Right lobe of liver (tissue), 6 donors: ENCODE measurements around the gene CYFIP1. TPM values are rescaled to one million over a fixed set of nuclear protein-coding genes. Genes with fewer than 3 reads are reported as not detected.

Source experiments
- ATAC-seq, 4 donors: fragments of 200-7000 bp; cut with Tn5 transposase; one replicate each; pipeline ENCODE4 v1.9.1; 2020; ENCODE audit warnings: mild to moderate bottlenecking in 4 of 4, moderate library complexity in 4 of 4
- DNase-seq, 3 donors: peaks; one replicate each; pipeline ENCODE4 v3.0.0-alpha.2; 2020
- H3K27ac ChIP-seq, 3 donors: fragments of 200-600 bp; one replicate each; pipeline ENCODE4 v1.8.0; 2022
- H3K27me3 ChIP-seq, 2 donors: fragments of 200-600 bp; one replicate each; pipeline ENCODE4 v1.8.0; 2022
- H3K36me3 ChIP-seq, 4 donors: fragments of 200-600 bp; sonication (generic) in 1 of 4; one replicate each; pipeline versions ENCODE4 v1.5.1 to v1.8.0; 2017 to 2022; ENCODE audit warnings: control low read depth in 1 of 4
- H3K4me1 ChIP-seq, 4 donors: fragments of 200-600 bp; sonication (generic) in 1 of 4; one replicate each; pipeline versions ENCODE4 v1.5.1 to v1.8.0; 2017 to 2022; ENCODE audit warnings: control low read depth in 1 of 4
- H3K4me3 ChIP-seq, 3 donors: fragments of 200-600 bp; one replicate each; pipeline ENCODE4 v1.8.0; 2022
- H3K9me3 ChIP-seq, 4 donors: fragments of 200-600 bp; sonication (generic) in 1 of 4; one replicate each; pipeline versions ENCODE4 v1.5.1 to v1.8.0; 2017 to 2022; ENCODE audit warnings: control low read depth in 1 of 4
- CTCF ChIP-seq, 4 donors: fragments of 200-600 bp in 3 of 4; fragments of 450-650 bp in 1 of 4; IDR thresholded peaks; one replicate each; pipeline versions ENCODE4 v1.5.1 to v1.8.0; 2016 to 2022; ENCODE audit warnings: antibody characterized with exemption in 4 of 4, mild to moderate bottlenecking in 2 of 4
- POLR2A ChIP-seq: fragments of 450-650 bp; IDR thresholded peaks from one replicate; pipeline ENCODE4 v1.6.1; 2017; ENCODE audit warnings: antibody characterized with exemption, mild to moderate bottlenecking
- WGBS: methylation state at CpG from one replicate; pipeline ENCODE4 v1.1.6; 2018; ENCODE audit warnings: low coverage, low lambda C conversion rate; ENCODE audit not compliant: insufficient coverage; ENCODE audit errors: missing lambda C conversion rate; 5-methylcytosine and 5-hydroxymethylcytosine counted together
- intact Hi-C, 2 donors: fragments of 100-400 bp; cut with DNase I; formaldehyde crosslinking; loops; one replicate each; pipeline versions ENCODE4 v1.11.2 to v1.14.1; 2022
- total RNA-seq, 6 experiments: library from RNA; depleted of rRNA in 2 of 6; stranded (reverse); fragments of >200 nt in 2 of 6; fragmentation: NEBNext Ultra II Directional in 3 of 6; extraction: Animal tissue kit (Norgen Biotek cat#: 25700) in 3 of 6; gene quantifications; one replicate each; pipeline versions ENCODE4 v1.1.0 to v1.2.4, GENCODE V29; 2016 to 2023
- donor health status: DM: no; HTN: yes; CAD: no.
- donor health status: DM: no; HTN: no; CAD: no.
- donor health status: DM: no; HTN: no; CAD: no.
- donor health status: DM: no; HTN: yes; CAD: no.
- donor health status: DM: no; HTN: yes; CAD: no.

CYFIP1 gene
- total RNA-seq, 6 experiments from 2014 or later, result 44.3 to 73.2 (median 50.7) TPM

DNA sequence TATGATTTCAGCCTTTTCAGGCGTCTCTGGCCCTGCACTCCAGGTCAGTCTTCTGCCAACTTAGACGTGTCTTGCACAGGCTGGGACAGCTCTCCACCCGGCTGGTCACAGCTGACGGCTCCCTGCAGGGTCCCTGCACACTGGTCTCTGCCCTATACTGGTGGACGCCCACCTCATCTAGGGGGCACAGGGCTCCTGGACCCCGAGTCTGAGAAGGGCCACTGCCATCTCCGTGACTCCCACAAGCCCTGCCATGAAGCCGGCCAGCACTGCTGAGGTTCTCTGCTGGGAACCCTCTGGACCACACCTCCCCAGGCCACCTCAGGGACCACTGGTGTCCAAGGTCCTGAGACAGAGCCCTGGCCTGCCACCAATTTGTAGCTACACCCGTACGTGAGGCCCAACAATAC, 40.5 kb downstream of the CYFIP1 start:
- no peak overlapping the region for H3K27ac ChIP-seq
- 96% methylated on average over 5 of the region's 10 CpGs for WGBS
- ATAC-seq (peak in 1 of 4 donors; percentile 12), DNase-seq (no peak)
- H3K4me3 ChIP-seq, result no peak overlapping the region
- peaks cover 0 to 69% (median 17%) of the 10 kb centered on the region in 4 donors for H3K36me3 ChIP-seq
- no peaks in the 10 kb centered on the region for H3K4me1 ChIP-seq
- no peaks in the 10 kb centered on the region for H3K27me3 ChIP-seq
- intact Hi-C loops, result no loop called here
- H3K9me3 ChIP-seq, result no peaks in the 10 kb centered on the region
- TF ChIP-seq POLR2A (no peak), CTCF (IDR thresholded peaks at IDR 0.05) (no peak)

DNA sequence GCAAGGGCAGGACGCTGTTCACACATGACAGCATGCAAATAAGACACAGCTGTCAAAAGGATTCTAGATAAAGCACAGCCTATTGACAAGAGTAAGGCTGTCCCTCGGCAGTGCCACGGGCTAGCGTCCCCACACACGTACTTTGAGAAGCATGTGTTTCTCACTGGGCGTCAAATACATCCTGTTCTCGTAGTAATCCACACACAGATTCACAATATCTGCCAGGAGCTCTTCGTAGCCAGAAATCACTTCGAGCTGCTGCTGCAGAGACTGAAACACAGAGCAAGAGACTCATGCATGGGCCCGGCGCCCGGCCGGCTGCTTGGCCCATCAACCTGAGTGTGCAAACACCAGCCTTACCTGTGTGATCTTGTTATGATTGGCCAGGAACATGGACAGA, 41.1 kb downstream of the CYFIP1 start:
- no peak for TF ChIP-seq CTCF (IDR thresholded peaks at IDR 0.05)
- TF ChIP-seq POLR2A, result no peak
- H3K9me3 ChIP-seq, result no peaks in the 10 kb centered on the region
- no peak overlapping the region for H3K4me3 ChIP-seq
- DNase-seq (no peak), ATAC-seq (no peak)
- WGBS, result 69% methylated on average over 3 of the region's 13 CpGs
- H3K27ac ChIP-seq, result no peak overlapping the region
- H3K4me1 ChIP-seq, result no peaks in the 10 kb centered on the region
- H3K36me3 ChIP-seq, result peaks cover 0 to 64% (median 17%) of the 10 kb centered on the region in 4 donors
- H3K27me3 ChIP-seq, result no peaks in the 10 kb centered on the region
- intact Hi-C loops, result no loop called here

DNA sequence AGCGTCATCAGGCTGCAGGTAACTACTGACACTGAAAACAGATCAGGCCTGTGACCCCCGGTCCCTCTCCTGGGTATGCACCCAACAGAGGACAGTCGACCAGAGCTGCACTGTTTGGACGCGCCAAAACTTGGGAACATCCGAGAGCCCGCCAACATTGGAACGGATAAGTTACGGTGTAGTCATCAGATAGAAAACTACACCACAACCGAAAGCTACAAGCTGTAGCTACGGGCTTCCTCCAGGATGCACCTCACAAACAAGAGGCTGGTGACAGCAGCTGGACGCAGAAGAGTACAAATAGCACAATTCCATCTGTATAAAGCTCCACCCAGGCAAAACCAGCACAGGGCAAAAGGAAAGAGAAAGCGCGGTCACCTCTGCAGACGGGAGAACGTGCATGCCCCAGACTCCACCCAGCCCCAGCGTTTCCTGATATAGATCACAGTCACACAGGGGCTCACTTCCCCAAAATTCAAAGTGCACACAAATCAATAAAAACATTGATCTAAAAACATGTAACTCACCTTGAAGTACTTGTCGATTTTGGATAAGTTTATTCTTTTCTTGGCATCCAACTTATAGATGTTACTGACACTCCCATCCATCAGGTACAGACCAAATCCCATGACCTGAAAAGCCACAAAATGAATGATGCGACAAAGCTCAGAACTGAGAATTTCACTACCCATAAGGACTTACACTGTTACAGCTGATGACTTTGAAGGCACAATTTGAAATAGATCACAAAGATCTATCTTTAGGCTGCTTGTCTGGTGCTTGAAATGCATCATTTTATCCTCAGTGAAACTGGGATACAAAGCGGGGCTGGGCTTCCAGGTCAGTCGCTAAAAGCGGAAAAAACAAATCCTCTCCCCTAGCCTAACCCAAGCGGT, 43.3 kb downstream of the CYFIP1 start:
- Histone ChIP-seq H3K27me3 (no peaks in the 10 kb centered on the region), H3K36me3 (peaks cover 0 to 59% (median 11%) of the 10 kb centered on the region in 4 donors), H3K9me3 (no peaks in the 10 kb centered on the region), H3K27ac (no peak overlapping the region), H3K4me1 (no peaks in the 10 kb centered on the region), H3K4me3 (no peak overlapping the region)
- ATAC-seq, result no peak
- intact Hi-C loops, result no loop called here
- TF ChIP-seq POLR2A (no peak), CTCF (IDR thresholded peaks at IDR 0.05) (no peak)
- DNase-seq, result no peak
- WGBS, result 87% methylated on average over 10 of the region's 23 CpGs

DNA sequence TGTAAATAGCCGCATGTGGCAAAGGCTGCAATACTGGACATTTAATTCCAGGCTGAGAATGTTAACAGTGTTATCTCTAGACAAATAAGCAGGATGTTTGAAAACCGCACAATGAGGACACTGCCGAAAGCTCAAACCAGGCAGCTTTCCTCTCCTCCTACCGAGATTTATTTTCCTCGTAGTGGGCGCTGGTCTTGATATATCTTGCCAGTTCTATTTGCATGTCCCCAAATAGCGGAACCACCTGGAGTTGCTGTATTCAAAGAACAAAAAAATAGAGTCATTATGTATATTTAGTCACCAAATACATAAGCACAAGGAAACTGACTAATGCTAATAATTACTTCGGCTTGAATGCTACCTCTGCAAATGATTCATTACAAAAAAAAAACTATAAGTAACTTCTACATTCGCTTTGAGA, 46.5 kb downstream of the CYFIP1 start:
- DNase-seq, result no peak
- Histone ChIP-seq H3K4me3 (no peak overlapping the region), H3K27me3 (no peaks in the 10 kb centered on the region), H3K9me3 (no peaks in the 10 kb centered on the region), H3K36me3 (peaks cover 0 to 49% (median 12%) of the 10 kb centered on the region in 4 donors), H3K4me1 (no peaks in the 10 kb centered on the region), H3K27ac (no peak overlapping the region)
- ATAC-seq, result no peak
- intact Hi-C loops, result no loop called here
- no peak for TF ChIP-seq POLR2A
- TF ChIP-seq CTCF (IDR thresholded peaks at IDR 0.05), result no peak
- WGBS, result 86% methylated on average over 6 of the region's 9 CpGs
